RWPE2 (cell line): ENCODE results near the gene SFSWAP.
"Not testable (repeated sequence)": the region's sequence is repeated elsewhere in the genome, so short reads cannot be mapped to it uniquely, and the experiment has no call there.

Source experiments
- ATAC-seq: fragments of 200-7000 bp; cut with Tn5 transposase; 3 replicates; pipeline ENCODE4 v1.9.1; 2021; ENCODE audit warnings: low read depth
- DNase-seq: peaks from one replicate; pipeline ENCODE4 v3.0.0-alpha.2; 2020; ENCODE audit warnings: low spot score
- H3K27ac ChIP-seq: fragments of 450-650 bp; 2 replicates; pipeline ENCODE4 v1.5.1; 2017; ENCODE audit warnings: mild to moderate bottlenecking; ENCODE audit not compliant: poor library complexity, severe bottlenecking
- H3K27me3 ChIP-seq: fragments of 250-450 bp; sonication (Bioruptor Pico); 2 replicates; pipeline ENCODE4 v1.5.1; 2021; ENCODE audit warnings: mild to moderate bottlenecking, moderate library complexity; ENCODE audit not compliant: insufficient read depth, poor library complexity, severe bottlenecking
- H3K36me3 ChIP-seq: fragments of 250-450 bp; sonication (Bioruptor Pico); 2 replicates; pipeline ENCODE4 v1.5.1; 2020; ENCODE audit warnings: low read depth, mild to moderate bottlenecking, moderate library complexity
- H3K4me1 ChIP-seq: fragments of 250-450 bp; sonication (Bioruptor Pico); 2 replicates; pipeline ENCODE4 v1.5.1; 2021; ENCODE audit warnings: mild to moderate bottlenecking, moderate library complexity; ENCODE audit not compliant: insufficient read depth, poor library complexity, severe bottlenecking
- H3K4me3 ChIP-seq: fragments of 250-450 bp; sonication (Bioruptor Pico); 2 replicates; pipeline ENCODE4 v1.5.1; 2021; ENCODE audit warnings: mild to moderate bottlenecking, moderate library complexity; ENCODE audit not compliant: severe bottlenecking
- H3K9me3 ChIP-seq: fragments of 250-450 bp; sonication (Bioruptor Pico); 2 replicates; pipeline ENCODE4 v1.5.1; 2021; ENCODE audit warnings: mild to moderate bottlenecking, moderate library complexity; ENCODE audit not compliant: severe bottlenecking
- CTCF ChIP-seq: fragments of 450-650 bp; IDR thresholded peaks from one replicate; pipeline ENCODE4 v1.5.1; 2017; ENCODE audit warnings: mild to moderate bottlenecking, moderate library complexity; ENCODE audit not compliant: poor library complexity, severe bottlenecking

SFSWAP gene

DNA sequence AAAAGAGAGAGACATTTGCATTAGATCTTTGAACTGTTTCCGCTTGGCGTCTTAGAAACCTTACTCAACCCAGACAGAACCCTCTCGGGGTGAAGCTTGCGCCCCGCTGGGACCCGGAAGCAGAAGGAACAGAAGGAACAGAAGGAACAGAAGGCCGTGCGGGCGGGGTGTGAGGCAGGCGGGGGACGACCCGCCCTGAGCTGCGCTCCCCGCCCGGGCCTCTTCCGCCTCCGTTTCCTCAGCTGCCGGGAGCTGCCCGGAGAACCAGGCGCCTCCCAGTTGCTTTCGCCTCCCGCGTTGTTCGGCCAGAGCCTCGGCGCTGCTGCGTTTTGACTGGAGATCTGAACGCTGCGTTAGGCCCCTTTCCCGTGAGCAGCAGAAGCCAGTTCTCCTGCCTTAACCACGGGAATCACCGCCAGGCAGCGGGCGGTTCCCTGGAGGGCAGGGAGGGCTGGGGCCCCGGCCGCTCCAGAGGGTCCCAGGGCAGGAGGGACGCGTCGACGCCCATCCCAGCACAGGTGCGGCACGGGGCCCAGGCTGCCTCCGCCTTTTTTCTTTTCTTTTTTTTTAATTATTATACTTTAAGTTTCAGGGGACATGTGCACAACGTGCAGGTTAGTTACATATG lies 98.0 kb downstream of the SFSWAP start:
- no peak for ATAC-seq
- H3K27ac ChIP-seq = no peak overlapping the region
- no peaks in the 10 kb centered on the region for H3K9me3 ChIP-seq
- no peaks in the 10 kb centered on the region for H3K27me3 ChIP-seq
- no peak for TF ChIP-seq CTCF
- H3K36me3 ChIP-seq = no peaks in the 10 kb centered on the region
- DNase-seq = no peak
- H3K4me3 ChIP-seq = no peak overlapping the region
- no peaks in the 10 kb centered on the region for H3K4me1 ChIP-seq

DNA sequence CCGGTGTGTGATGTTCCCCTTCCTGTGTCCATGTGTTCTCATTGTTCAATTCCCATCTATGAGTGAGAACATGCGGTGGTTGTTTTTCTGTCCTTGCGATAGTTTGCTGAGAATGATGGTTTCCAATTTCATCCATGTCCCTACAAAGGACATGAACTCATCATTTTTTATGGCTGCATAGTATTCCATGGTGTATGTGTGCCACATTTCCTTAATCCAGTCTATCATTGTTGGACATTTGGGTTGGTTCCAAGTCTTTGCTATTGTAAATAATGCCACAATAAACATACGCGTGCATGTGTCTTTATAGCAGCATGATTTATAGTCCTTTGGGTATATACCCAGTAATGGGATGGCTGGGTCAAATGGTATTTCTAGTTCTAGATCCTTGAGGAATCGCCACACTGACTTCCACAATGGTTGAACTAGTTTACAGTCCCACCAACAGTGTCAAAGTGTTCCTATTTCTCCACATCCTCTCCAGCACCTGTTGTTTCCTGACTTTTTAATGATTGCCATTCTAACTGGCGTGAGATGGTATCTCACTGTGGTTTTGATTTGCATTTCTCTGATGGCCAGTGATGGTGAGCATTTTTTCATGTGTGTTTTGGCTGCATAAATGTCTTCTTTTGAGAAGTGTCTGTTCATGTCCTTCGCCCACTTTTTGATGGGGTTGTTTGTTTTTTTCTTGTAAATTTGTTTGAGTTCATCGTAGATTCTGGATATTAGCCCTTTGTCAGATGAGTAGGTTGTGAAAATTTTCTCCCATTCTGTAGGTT lies 98.8 kb downstream of the SFSWAP start:
- not testable (repeated sequence) for H3K9me3 ChIP-seq, H3K27ac ChIP-seq, DNase-seq, H3K36me3 ChIP-seq, H3K4me1 ChIP-seq, ATAC-seq, H3K4me3 ChIP-seq, H3K27me3 ChIP-seq

DNA sequence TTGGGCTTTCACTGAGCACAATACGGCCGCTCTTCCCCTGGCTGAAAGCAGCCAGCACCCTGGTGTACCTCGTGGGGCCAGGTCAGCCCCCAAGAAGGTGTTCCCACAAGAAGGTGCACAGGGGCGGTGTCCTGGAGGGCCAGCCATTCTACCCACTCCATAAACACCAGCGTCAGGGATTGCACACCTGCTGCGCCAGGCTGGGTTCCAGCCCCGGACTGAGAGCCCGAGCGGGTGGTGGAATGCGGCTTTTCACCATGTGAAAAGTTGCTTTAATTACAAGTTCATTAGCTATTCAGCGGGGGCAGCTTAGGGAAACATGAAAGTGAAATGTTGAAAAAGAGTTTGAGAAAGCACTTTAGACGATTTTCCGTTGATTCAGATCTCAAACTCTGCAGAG lies 99.8 kb downstream of the SFSWAP start:
- no peak for TF ChIP-seq CTCF
- no peaks in the 10 kb centered on the region for H3K9me3 ChIP-seq
- H3K27ac ChIP-seq = no peak overlapping the region
- ATAC-seq = no peak
- H3K36me3 ChIP-seq = no peaks in the 10 kb centered on the region
- DNase-seq = no peak
- H3K4me1 ChIP-seq = no peaks in the 10 kb centered on the region
- no peak overlapping the region for H3K4me3 ChIP-seq
- H3K27me3 ChIP-seq = no peaks in the 10 kb centered on the region

DNA sequence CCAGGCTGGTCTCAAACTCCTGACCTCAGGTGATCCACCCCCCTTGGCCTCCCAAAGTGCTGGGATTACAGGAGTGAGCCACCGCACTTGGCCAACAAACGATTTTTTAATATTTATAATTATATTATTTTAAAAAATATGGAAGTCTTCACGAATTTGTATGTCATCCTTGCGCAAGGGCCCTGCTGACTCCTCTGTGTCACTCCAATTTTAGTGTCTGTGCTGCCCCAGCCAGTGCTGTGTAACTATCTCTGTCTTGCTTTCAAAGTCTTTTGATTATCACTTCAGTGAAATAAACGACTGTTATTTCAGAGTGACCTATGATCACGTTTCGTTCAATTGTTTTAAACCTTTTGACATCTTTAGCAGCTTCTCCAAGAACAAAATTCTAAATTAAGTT lies 104.2 kb downstream of the SFSWAP start:
- Histone ChIP-seq H3K27me3 (no peaks in the 10 kb centered on the region), H3K36me3 (no peaks in the 10 kb centered on the region), H3K27ac (no peak overlapping the region), H3K9me3 (no peaks in the 10 kb centered on the region), H3K4me3 (no peak overlapping the region), H3K4me1 (no peaks in the 10 kb centered on the region)
- TF ChIP-seq CTCF = no peak
- no peak for DNase-seq
- ATAC-seq = no peak

DNA sequence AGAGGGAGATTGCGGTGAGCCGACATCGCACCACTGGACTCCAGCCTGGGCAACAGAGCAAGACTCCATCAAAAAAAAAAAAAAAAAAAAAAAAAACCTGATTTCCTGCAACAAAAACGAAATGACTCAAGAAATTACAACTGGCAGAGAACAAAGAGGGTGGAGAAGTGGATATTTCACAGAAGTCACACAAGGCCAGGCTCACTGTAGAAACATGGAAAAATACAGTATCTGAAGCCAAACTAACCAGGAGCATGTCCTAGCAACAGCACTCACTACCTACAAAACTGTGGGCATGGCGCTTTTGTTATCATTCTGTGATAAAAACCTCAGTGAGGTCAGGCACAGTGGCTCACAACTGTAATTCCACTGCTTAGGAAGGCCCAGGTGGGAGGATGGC lies 105.6 kb downstream of the SFSWAP start:
- H3K4me3 ChIP-seq = no peak overlapping the region
- TF ChIP-seq CTCF = no peak
- no peak overlapping the region for H3K27ac ChIP-seq
- no peak for DNase-seq
- no peaks in the 10 kb centered on the region for H3K27me3 ChIP-seq
- no peaks in the 10 kb centered on the region for H3K4me1 ChIP-seq
- ATAC-seq = no peak
- H3K9me3 ChIP-seq = no peaks in the 10 kb centered on the region
- H3K36me3 ChIP-seq = no peaks in the 10 kb centered on the region
